Osteocyte (in vitro differentiated cells): Measurements from ENCODE around the gene PLEKHN1. TPM values are rescaled to one million over a fixed set of nuclear protein-coding genes. Genes with fewer than 3 reads are reported as not detected.

ENCODE experiments used
- DNase-seq: peaks from one replicate; pipeline ENCODE4 v3.0.0; 2021; ENCODE audit warnings: mixed read lengths; ENCODE audit not compliant: unreplicated experiment; ENCODE audit errors: extremely low spot score
- H3K27ac Mint-ChIP-seq: one replicate; pipeline ENCODE4 v1.8.0; 2021; ENCODE audit warnings: mild to moderate bottlenecking, mixed read lengths; ENCODE audit not compliant: unreplicated experiment
- H3K27me3 Mint-ChIP-seq: one replicate; pipeline ENCODE4 v1.8.0; 2021; ENCODE audit warnings: mixed read lengths; ENCODE audit not compliant: unreplicated experiment
- H3K36me3 Mint-ChIP-seq: one replicate; pipeline ENCODE4 v1.8.0; 2021; ENCODE audit warnings: mixed read lengths; ENCODE audit not compliant: unreplicated experiment
- H3K4me1 Mint-ChIP-seq: one replicate; pipeline ENCODE4 v1.8.0; 2021; ENCODE audit warnings: mixed read lengths; ENCODE audit not compliant: unreplicated experiment
- H3K4me3 Mint-ChIP-seq: one replicate; pipeline ENCODE4 v1.8.0; 2021; ENCODE audit warnings: mild to moderate bottlenecking, moderate library complexity, mixed read lengths; ENCODE audit not compliant: unreplicated experiment
- H3K9me3 Mint-ChIP-seq: one replicate; pipeline ENCODE4 v1.8.0; 2021; ENCODE audit warnings: mixed read lengths; ENCODE audit not compliant: unreplicated experiment
- total RNA-seq: library from RNA; stranded (reverse); gene quantifications from 2 replicates; pipeline ENCODE4 v1.2.1, GENCODE V29; 2021
- TF ChIP-seq, protein P1 (sequence below): fragments of 200-600 bp; sonication (generic); IDR thresholded peaks from 2 replicates; pipeline ENCODE4 v1.5.0; 2021; ENCODE audit warnings: antibody characterized with exemption, mild to moderate bottlenecking, moderate library complexity

The PLEKHN1 gene
- total RNA-seq, 1 donor from 2014 or later = 0.21 TPM

DNA sequence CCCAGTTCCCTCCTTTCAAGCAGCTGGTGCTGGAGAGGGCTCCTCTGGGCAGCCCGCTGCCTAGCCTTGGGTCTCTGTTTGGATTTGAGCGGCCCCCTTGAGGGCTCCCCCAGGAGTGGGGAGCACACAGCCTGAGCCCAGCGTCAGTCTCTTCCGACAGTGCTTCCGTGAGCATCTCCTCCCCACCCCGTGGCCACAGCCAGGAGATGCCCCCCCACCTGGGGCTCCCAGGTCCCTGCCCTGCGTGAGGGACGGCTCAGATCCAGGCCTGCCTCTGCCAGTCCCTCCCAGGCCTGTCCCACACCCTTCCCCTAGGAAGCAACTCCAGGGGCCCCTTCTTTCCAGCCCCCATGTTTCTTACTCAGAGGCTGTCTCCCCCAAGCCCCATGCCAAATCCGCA is 39.0 kb upstream of the PLEKHN1 start:
- TF ChIP-seq, protein P1, sequence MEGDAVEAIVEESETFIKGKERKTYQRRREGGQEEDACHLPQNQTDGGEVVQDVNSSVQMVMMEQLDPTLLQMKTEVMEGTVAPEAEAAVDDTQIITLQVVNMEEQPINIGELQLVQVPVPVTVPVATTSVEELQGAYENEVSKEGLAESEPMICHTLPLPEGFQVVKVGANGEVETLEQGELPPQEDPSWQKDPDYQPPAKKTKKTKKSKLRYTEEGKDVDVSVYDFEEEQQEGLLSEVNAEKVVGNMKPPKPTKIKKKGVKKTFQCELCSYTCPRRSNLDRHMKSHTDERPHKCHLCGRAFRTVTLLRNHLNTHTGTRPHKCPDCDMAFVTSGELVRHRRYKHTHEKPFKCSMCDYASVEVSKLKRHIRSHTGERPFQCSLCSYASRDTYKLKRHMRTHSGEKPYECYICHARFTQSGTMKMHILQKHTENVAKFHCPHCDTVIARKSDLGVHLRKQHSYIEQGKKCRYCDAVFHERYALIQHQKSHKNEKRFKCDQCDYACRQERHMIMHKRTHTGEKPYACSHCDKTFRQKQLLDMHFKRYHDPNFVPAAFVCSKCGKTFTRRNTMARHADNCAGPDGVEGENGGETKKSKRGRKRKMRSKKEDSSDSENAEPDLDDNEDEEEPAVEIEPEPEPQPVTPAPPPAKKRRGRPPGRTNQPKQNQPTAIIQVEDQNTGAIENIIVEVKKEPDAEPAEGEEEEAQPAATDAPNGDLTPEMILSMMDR = no peak
- Mint-ChIP-seq H3K36me3 (no peaks in the 10 kb centered on the region), H3K4me3 (no peak overlapping the region), H3K27ac (no peak overlapping the region), H3K4me1 (peaks cover 22% of the 10 kb centered on the region), H3K9me3 (no peaks in the 10 kb centered on the region), H3K27me3 (peaks cover 7% of the 10 kb centered on the region)
- no peak for DNase-seq

DNA sequence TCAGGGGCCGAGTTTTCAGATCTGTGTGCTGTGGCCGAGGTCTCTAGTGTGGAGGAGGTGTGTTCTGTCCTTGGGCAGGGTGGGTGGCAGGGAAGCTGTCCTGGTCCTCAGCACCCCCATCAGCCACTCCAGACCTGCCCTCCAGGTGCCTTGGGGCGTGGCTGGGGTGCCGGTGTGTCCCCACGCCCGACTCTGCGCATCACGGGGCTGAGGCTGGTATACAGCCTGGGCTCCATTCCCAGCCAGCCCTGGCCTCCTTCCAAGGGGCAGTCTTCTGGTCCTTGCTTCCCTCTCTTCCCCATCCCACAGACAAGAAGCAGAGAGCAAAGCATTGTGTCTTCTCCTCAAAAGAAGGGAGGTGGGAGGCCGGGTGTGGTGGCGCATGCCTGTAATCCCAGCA is 38.5 kb upstream of the PLEKHN1 start:
- Mint-ChIP-seq H3K4me3 (no peak overlapping the region), H3K4me1 (peaks cover 21% of the 10 kb centered on the region), H3K9me3 (no peaks in the 10 kb centered on the region), H3K27me3 (peaks cover 7% of the 10 kb centered on the region), H3K27ac (no peak overlapping the region), H3K36me3 (no peaks in the 10 kb centered on the region)
- TF ChIP-seq, protein P1 = no peak
- no peak for DNase-seq

DNA sequence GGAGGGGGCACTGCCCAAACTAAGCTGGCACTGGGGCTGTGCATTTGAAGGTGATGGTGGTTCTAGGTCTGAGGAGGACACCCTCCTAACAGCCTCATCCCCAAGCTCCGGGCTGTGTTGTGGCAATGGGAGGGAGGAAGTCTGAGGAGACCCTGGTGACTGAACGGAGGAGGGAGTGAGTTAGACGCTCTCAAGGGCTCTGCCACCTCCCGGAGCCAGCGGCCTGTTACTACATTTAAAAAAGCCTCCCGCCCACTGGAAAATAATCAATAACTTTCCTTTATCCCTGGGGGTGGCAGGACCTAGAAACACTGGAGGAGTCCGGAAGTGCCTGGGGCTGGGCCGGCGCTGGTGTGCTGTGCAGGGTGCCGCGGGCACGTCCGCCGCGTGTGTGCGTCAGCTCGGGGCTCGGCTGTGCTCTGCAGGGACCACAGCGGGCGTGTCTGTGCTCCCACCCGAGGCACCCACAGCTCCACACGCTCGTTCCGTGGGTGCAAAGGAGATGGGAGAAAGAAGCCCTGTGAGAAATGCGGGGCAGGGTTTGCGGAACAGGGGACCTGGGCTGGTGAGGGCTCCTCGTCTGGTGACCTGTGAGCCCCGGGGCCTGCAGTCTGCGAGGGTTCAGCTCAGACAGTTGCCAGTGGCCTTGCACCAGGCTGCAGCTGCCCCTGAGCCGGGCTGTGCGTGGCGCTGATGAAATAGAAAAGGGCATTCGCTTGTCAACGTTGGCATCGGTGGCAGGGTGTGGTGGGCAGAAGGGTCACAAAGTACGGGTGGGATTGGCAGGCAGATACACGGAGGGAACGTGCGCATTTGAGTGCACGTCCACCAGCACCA is 37.2 kb upstream of the PLEKHN1 start:
- H3K27me3 Mint-ChIP-seq = peaks cover 7% of the 10 kb centered on the region
- H3K4me3 Mint-ChIP-seq = no peak overlapping the region
- no peak for DNase-seq

DNA sequence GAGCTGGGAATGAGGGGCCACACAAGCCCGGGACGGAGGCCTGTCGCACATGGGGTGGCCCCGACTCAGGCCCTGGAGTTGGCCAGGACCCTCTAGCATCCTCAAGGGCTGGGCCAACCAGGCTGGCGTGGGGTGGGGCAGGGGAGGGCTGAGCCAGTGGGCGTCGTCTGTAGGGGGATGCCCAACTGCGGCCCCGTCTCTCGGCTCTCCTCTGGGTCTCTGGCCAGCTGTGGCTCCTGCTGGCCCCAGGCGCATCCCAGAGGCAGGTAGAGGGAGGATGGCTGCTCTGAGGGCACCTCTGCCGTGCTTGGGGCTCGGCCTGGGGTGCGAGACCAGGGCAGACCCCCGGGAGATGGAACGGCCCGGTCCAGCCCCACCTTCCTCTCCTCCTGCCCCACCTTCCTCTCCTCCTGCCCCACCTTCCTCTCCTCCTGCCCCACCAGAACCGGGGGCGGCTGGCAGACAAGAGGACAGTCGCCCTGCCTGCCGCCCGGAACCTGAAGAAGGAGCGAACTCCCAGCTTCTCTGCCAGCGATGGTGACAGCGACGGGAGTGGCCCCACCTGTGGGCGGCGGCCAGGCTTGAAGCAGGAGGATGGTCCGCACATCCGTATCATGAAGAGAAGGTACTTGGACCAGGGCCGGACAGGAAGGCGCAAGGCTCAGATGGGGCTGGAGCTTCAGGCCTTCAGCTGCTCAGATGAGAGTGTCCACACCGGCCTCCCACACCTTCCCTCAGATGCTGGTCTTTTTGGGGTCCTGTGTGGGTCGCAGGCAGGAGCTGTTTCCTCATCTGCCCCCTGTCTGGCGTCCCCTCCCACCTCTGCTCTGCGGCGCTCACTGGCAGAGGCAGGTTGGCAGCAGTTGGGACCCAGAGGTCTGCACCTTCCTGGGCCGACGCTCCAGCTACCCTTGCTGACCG is 36.3 kb upstream of the PLEKHN1 start:
- H3K27me3 Mint-ChIP-seq = peaks cover 7% of the 10 kb centered on the region
- H3K36me3 Mint-ChIP-seq = no peaks in the 10 kb centered on the region
- no peak overlapping the region for H3K4me3 Mint-ChIP-seq

More for the DNA sequence above, 37.2 kb upstream of the PLEKHN1 start:
- H3K9me3 Mint-ChIP-seq = no peaks in the 10 kb centered on the region
- no peak overlapping the region for H3K27ac Mint-ChIP-seq
- no peaks in the 10 kb centered on the region for H3K36me3 Mint-ChIP-seq
- H3K4me1 Mint-ChIP-seq = peaks cover 14% of the 10 kb centered on the region
- TF ChIP-seq, protein P1 = no peak

More for the DNA sequence above, 36.3 kb upstream of the PLEKHN1 start:
- Mint-ChIP-seq H3K27ac (no peak overlapping the region), H3K4me1 (peaks cover 16% of the 10 kb centered on the region), H3K9me3 (no peaks in the 10 kb centered on the region)
- TF ChIP-seq, protein P1 = no peak
- no peak for DNase-seq
